Skeletal muscle satellite cell (primary cell): ENCODE results near the gene ERGIC1.
"Not testable (repeated sequence)": the region's sequence is repeated elsewhere in the genome, so short reads cannot be mapped to it uniquely, and the experiment has no call there.

ENCODE experiments used
- H3K27me3 ChIP-seq: 2 replicates; pipeline ENCODE4 v1.7.0; 2013; ENCODE audit warnings: low read length; ENCODE audit not compliant: control insufficient read depth, insufficient read depth
- H3K36me3 ChIP-seq: 2 replicates; pipeline ENCODE4 v1.7.0; 2013; ENCODE audit warnings: mild to moderate bottlenecking, control low read depth, low read length; ENCODE audit not compliant: insufficient read depth
- H3K4me1 ChIP-seq: 2 replicates; pipeline ENCODE4 v1.7.0; 2013; ENCODE audit warnings: low read length; ENCODE audit not compliant: control insufficient read depth, insufficient read depth
- H3K4me2 ChIP-seq: 2 replicates; pipeline ENCODE4 v1.7.0; 2013; ENCODE audit warnings: mild to moderate bottlenecking, low read length
- H3K4me3 ChIP-seq: 2 replicates; pipeline ENCODE4 v1.7.0; 2013; ENCODE audit warnings: low read length
- H3K9ac ChIP-seq: 2 replicates; pipeline ENCODE4 v1.7.0; 2013; ENCODE audit warnings: mild to moderate bottlenecking, low read depth, low read length, moderate library complexity
- H3K9me3 ChIP-seq: replicated peaks from 2 replicates; pipeline ENCODE4 v1.7.0; 2013; ENCODE audit warnings: mild to moderate bottlenecking, control low read depth, low read length

Gene ERGIC1

DNA sequence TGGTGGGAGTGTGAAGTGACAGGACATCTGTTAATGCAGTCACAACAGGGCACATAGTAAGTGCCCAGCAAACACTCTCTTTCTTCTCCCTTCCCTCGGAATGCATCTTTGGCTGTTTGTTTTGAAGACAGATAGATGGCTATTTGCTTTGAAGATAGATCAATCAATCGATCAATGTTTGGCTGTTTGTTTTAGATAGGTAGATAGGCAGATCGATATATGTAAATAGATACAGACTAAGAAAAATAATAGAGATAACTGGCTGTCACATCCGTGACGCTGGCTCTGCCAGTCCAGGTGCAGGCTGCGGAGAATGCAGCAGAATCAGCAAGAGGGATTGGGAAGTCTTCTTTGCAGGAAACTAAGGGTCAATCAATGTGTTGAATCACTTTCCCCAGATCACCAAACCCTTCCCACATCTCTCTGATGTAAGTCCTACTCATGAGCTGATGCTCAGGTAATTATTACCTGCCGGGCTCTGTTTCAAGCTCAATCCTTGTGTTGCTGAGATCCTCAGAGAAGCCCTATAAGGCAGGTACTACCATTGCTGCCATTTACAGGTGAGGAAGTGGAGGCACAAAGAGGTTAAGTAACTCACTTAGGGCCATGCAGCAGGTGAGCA lies 60.8 kb downstream of the ERGIC1 start:
- Histone ChIP-seq H3K36me3 (peaks cover 52% of the 10 kb centered on the region), H3K9ac (no peak overlapping the region), H3K4me2 (no peak overlapping the region), H3K27me3 (no peaks in the 10 kb centered on the region), H3K9me3 (no peaks in the 10 kb centered on the region), H3K4me3 (no peak overlapping the region), H3K4me1 (peaks cover 46% of the 10 kb centered on the region)

GRCh38 chr5:172895549-172895948 lies 61.5 kb downstream of the ERGIC1 start:
- H3K36me3 ChIP-seq = peaks cover 52% of the 10 kb centered on the region
- no peak overlapping the region for H3K4me2 ChIP-seq
- H3K9me3 ChIP-seq = no peaks in the 10 kb centered on the region
- H3K27me3 ChIP-seq = no peaks in the 10 kb centered on the region
- H3K4me3 ChIP-seq = no peak overlapping the region
- H3K4me1 ChIP-seq = peaks cover 49% of the 10 kb centered on the region
- no peak overlapping the region for H3K9ac ChIP-seq

GRCh38 chr5:172896465-172896864 lies 62.4 kb downstream of the ERGIC1 start:
- peaks cover 58% of the 10 kb centered on the region for H3K4me1 ChIP-seq
- peak overlapping the region; percentile 89 for H3K9ac ChIP-seq
- no peaks in the 10 kb centered on the region for H3K9me3 ChIP-seq
- H3K4me2 ChIP-seq = no peak overlapping the region
- no peak overlapping the region for H3K4me3 ChIP-seq
- no peaks in the 10 kb centered on the region for H3K27me3 ChIP-seq
- peaks cover 51% of the 10 kb centered on the region for H3K36me3 ChIP-seq

GRCh38 chr5:172897067-172897466 lies 63.0 kb downstream of the ERGIC1 start:
- H3K9ac ChIP-seq = peak overlapping the region; percentile 89

DNA sequence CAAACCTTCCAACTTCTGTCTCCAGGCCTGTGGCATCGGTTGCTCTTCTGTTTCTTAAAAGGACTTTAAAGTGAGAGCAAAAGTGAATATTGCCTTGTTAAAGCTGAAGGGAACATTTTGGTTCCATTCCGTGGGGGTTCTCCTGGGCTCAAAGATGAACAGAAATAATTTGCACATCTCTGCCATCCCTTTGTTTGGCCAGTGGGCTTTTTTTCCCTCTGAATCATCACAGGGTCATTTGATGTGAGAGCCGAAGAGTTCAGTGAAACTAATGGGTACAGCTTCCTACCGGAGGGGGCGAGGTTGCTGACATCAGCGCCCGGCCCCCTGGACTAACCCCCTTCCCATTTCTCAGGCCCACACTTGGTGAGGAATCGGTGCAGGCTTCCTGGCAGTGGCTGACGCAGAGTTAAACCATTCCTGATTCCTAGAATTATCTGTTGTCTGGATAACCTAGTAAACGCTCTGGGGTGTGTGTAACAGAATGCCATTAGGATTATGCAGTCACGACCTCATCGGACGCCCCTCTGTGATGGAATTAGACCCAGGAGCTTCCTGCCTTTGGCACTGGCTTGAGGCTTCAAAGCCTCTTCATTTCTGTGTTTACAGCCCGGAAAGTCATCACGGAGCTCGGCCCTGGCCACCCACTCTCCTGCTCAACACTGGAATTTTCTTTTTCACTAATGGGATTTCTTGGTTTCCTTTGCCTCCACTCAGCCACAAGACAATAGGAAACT lies 63.6 kb downstream of the ERGIC1 start:
- Histone ChIP-seq H3K4me3 (no peak overlapping the region), H3K9ac (peak overlapping the region; percentile 89)

More at GRCh38 chr5:172897067-172897466, 63.0 kb downstream of the ERGIC1 start:
- Histone ChIP-seq H3K4me2 (peak overlapping the region; percentile 37), H3K36me3 (peaks cover 56% of the 10 kb centered on the region), H3K4me1 (peaks cover 59% of the 10 kb centered on the region)
- H3K27me3 ChIP-seq, H3K9me3 ChIP-seq, H3K4me3 ChIP-seq: not testable (repeated sequence)

GRCh38 chr5:172898218-172898842 lies 64.3 kb downstream of the ERGIC1 start:
- H3K4me1 ChIP-seq = peaks cover 60% of the 10 kb centered on the region
- no peaks in the 10 kb centered on the region for H3K27me3 ChIP-seq
- peak overlapping the region; percentile 37 for H3K4me2 ChIP-seq
- no peaks in the 10 kb centered on the region for H3K9me3 ChIP-seq
- peak overlapping the region; percentile 6 for H3K4me3 ChIP-seq
- H3K36me3 ChIP-seq = peaks cover 58% of the 10 kb centered on the region
- H3K9ac ChIP-seq = peak overlapping the region; percentile 89

More for the DNA sequence above, 63.6 kb downstream of the ERGIC1 start:
- no peaks in the 10 kb centered on the region for H3K27me3 ChIP-seq
- no peaks in the 10 kb centered on the region for H3K9me3 ChIP-seq
- peak overlapping the region; percentile 37 for H3K4me2 ChIP-seq
- peaks cover 58% of the 10 kb centered on the region for H3K36me3 ChIP-seq
- H3K4me1 ChIP-seq = peaks cover 59% of the 10 kb centered on the region

DNA sequence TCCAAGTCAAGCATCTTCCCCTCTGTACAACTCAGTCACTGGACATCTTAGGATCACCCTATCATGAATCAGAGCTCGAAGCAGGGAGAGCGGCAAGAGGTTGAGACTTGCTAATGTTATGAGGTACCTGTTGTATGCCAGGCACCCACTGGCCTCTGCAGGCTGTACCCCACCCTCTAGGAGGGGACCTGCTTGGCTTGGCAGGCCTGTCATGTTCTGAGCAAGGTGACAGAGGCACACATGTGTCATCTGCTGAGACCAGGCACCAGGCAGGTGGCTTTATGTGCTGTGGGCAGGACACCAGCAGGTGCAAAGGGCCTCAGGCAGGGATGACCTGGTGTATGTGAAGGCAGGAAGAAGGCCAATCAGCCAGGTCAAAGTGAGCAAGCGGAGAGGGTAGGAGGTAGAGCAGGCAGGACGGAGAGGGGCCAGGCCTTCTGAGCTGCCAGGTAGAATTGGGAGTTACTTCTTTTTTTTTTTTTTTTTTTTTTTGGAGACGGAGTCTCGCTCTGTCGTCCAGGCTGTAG lies 64.9 kb downstream of the ERGIC1 start:
- peaks cover 66% of the 10 kb centered on the region for H3K4me1 ChIP-seq
- H3K4me2 ChIP-seq = no peak overlapping the region
- no peaks in the 10 kb centered on the region for H3K27me3 ChIP-seq
- H3K9me3 ChIP-seq = no peaks in the 10 kb centered on the region
- peak overlapping the region; percentile 89 for H3K9ac ChIP-seq
- H3K4me3 ChIP-seq = no peak overlapping the region
- peaks cover 58% of the 10 kb centered on the region for H3K36me3 ChIP-seq

DNA sequence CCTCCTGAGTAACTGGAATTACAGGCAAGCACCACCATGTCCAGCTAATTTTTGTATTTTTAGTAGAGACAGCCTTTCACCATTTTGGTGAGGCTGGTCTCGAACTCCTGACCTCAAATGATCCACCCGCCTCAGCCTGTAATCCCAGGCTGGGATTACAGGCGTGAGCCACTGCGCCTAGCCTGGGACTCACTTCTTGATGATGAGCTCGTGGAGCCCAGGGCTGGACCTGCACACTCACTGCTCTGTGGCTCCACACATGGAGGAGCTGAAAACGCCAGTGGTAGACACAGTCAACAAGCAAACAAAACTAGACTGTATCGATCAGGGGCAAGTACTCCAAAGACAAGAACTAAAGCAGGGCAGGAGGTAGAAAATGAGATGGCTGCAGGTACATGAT lies 65.4 kb downstream of the ERGIC1 start:
- Histone ChIP-seq H3K9ac (no peak overlapping the region), H3K4me3 (no peak overlapping the region), H3K4me1 (peaks cover 71% of the 10 kb centered on the region), H3K9me3 (no peaks in the 10 kb centered on the region), H3K27me3 (no peaks in the 10 kb centered on the region), H3K36me3 (peaks cover 58% of the 10 kb centered on the region), H3K4me2 (no peak overlapping the region)

GRCh38 chr5:172901012-172901780 lies 67.1 kb downstream of the ERGIC1 start:
- Histone ChIP-seq H3K4me1 (peaks cover 89% of the 10 kb centered on the region), H3K27me3 (no peaks in the 10 kb centered on the region), H3K4me3 (no peak overlapping the region), H3K36me3 (peaks cover 46% of the 10 kb centered on the region), H3K9ac (peak overlapping the region; percentile 85), H3K4me2 (no peak overlapping the region), H3K9me3 (no peaks in the 10 kb centered on the region)

GRCh38 chr5:172901788-172902496 lies 67.9 kb downstream of the ERGIC1 start:
- peaks cover 88% of the 10 kb centered on the region for H3K4me1 ChIP-seq
- peak overlapping the region; percentile 13 for H3K4me2 ChIP-seq
- no peaks in the 10 kb centered on the region for H3K27me3 ChIP-seq
- no peaks in the 10 kb centered on the region for H3K9me3 ChIP-seq
- H3K9ac ChIP-seq = peak overlapping the region; percentile 85
- no peak overlapping the region for H3K4me3 ChIP-seq
- peaks cover 38% of the 10 kb centered on the region for H3K36me3 ChIP-seq
